Transverse colon (tissue), 4 donors: Measurements from ENCODE around the gene WDR91. TPM values are rescaled to one million over a fixed set of nuclear protein-coding genes. Genes with fewer than 3 reads are reported as not detected.

Source experiments
- DNase-seq: peaks from one replicate; pipeline ENCODE4 v3.0.0-alpha.2; 2019
- H3K27ac ChIP-seq, 4 donors: fragments of 200-600 bp; sonication (generic); 2 replicates each; pipeline ENCODE4 v1.5.1; 2016 to 2018; ENCODE audit warnings: inconsistent platforms in 4 of 4
- H3K27me3 ChIP-seq: fragments of 200-600 bp; sonication (generic); 2 replicates; pipeline ENCODE4 v1.5.1; 2017; ENCODE audit warnings: inconsistent platforms
- H3K36me3 ChIP-seq, 4 donors: fragments of 200-600 bp; sonication (generic); 2 replicates each; pipeline ENCODE4 v1.5.1; 2017 to 2019; ENCODE audit warnings: inconsistent platforms in 4 of 4
- H3K4me1 ChIP-seq, 4 donors: fragments of 200-600 bp; sonication (generic); 2 replicates each; pipeline ENCODE4 v1.5.1; 2017 to 2020; ENCODE audit warnings: inconsistent platforms in 4 of 4
- H3K4me3 ChIP-seq, 4 donors: fragments of 200-600 bp; sonication (generic); 1 replicate in 1 of 4; 2 replicates in 3 of 4; pipeline versions ENCODE4 v1.5.1 to v1.6.1; 2017 to 2019; ENCODE audit warnings: inconsistent platforms in 4 of 4
- H3K9me3 ChIP-seq, 2 donors: fragments of 200-600 bp; sonication (generic); 2 replicates each; pipeline ENCODE4 v1.5.1; 2017 to 2019; ENCODE audit warnings: inconsistent platforms in 2 of 2
- EP300 ChIP-seq: sonication (generic); formaldehyde crosslinking; IDR thresholded peaks from one replicate; pipeline ENCODE4 v1.6.1; 2017; ENCODE audit warnings: antibody characterized with exemption, low read depth
- POLR2A ChIP-seq: fragments of 450-650 bp; IDR thresholded peaks from one replicate; pipeline ENCODE4 v1.6.1; 2016; ENCODE audit warnings: antibody characterized with exemption, mild to moderate bottlenecking, moderate library complexity
- POLR2AphosphoS5 ChIP-seq, 3 donors: sonication (generic); formaldehyde crosslinking; IDR thresholded peaks; one replicate each; pipeline ENCODE4 v1.6.1; 2016; ENCODE audit warnings: antibody characterized with exemption in 3 of 3
- WGBS, 2 donors: methylation state at CpG; one replicate each; pipeline ENCODE4 v1.1.5; 2018; ENCODE audit warnings: low coverage in 1 of 2; 5-methylcytosine and 5-hydroxymethylcytosine counted together
- in situ Hi-C, 4 donors: fragments of 200-750 bp; cut with MboI; loops; one replicate each; pipeline versions ENCODE4 v1.15.0 to v1.15.1; 2017; ENCODE audit warnings: low sequenced_read_pairs in 3 of 4, low pct_ligation_motif_present in 1 of 4, low pct_unique_long_range_greater_than_20kb in 1 of 4
- intact Hi-C: fragments of 100-400 bp; cut with DNase I; formaldehyde crosslinking; loops from one replicate; pipeline ENCODE4 v1.15.1; 2023; ENCODE audit warnings: low total_unique reads
- total RNA-seq, 4 donors: library from RNA; depleted of rRNA; stranded (reverse); fragments of >200 nt; gene quantifications; one replicate each; pipeline ENCODE4 v1.1.0, GENCODE V29; 2016
- TF ChIP-seq, protein P1 (sequence below), 5 experiments: fragments of 200-600 bp in 3 of 5; fragments of 450-650 bp in 2 of 5; sonication (generic) in 3 of 5; IDR thresholded peaks; 1 replicate in 2 of 5; 2 replicates in 3 of 5; pipeline ENCODE4 v1.5.1; 2016 to 2017; ENCODE audit warnings: antibody characterized with exemption in 5 of 5, inconsistent platforms in 3 of 5, mild to moderate bottlenecking in 2 of 5, moderate library complexity in 1 of 5

Gene WDR91
- total RNA-seq, 4 donors from 2014 or later = 6.7 to 19.9 (median 12.6) TPM

DNA sequence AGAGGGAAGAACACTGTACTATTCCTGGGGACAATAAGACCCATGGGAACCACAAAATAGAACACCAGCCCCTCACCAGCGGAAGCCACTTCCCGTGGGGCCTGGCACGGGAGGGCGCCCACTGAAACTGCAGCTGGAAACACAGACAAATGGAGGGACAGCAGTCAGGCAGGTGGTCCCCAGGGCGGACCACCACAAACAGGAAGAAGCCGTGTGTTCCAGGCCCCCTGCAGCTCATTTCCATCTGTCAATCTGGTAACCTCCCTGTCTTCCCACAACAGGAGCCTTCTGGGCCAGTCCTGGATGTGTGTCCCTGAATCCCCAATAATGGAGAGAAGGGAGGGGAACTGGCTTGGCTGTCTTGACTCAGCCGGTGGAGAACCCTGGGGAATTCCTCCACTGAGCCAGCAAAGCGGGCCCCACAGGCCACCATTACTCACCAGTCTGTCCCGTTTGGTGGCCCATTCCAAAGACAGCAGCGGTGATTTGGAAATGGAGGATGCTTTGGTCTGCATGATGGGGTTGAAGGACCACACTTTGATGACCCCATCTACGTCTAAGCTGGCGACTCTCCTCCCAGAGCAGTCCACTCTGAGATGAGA is 16.7 kb downstream of the WDR91 start:
- no peaks in the 10 kb centered on the region for H3K27me3 ChIP-seq
- no peak for TF ChIP-seq POLR2AphosphoS5 (IDR thresholded peaks at IDR 0.05)
- TF ChIP-seq POLR2A = no peak
- TF ChIP-seq, protein P1, sequence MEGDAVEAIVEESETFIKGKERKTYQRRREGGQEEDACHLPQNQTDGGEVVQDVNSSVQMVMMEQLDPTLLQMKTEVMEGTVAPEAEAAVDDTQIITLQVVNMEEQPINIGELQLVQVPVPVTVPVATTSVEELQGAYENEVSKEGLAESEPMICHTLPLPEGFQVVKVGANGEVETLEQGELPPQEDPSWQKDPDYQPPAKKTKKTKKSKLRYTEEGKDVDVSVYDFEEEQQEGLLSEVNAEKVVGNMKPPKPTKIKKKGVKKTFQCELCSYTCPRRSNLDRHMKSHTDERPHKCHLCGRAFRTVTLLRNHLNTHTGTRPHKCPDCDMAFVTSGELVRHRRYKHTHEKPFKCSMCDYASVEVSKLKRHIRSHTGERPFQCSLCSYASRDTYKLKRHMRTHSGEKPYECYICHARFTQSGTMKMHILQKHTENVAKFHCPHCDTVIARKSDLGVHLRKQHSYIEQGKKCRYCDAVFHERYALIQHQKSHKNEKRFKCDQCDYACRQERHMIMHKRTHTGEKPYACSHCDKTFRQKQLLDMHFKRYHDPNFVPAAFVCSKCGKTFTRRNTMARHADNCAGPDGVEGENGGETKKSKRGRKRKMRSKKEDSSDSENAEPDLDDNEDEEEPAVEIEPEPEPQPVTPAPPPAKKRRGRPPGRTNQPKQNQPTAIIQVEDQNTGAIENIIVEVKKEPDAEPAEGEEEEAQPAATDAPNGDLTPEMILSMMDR (IDR thresholded peaks at IDR 0.05) = no peak
- no peak for TF ChIP-seq EP300
- 88 to 93% methylated on average over 3 to 12 of the region's 12 CpGs for WGBS, 2 donors
- in situ Hi-C loops (loop anchor here in 1 of 4 donors (25.0 kb wide), 1 partner anchor 532 kb away; no protein-coding TSS in a partner anchor), intact Hi-C loops (loop anchor here (10.0 kb wide), 1 partner anchor 1060 kb away; no protein-coding TSS in a partner anchor)
- peaks cover 0 to 11% (median 2%) of the 10 kb centered on the region in 4 donors for H3K36me3 ChIP-seq
- no peaks in the 10 kb centered on the region for H3K4me1 ChIP-seq
- no peak overlapping the region for H3K27ac ChIP-seq
- H3K4me3 ChIP-seq = no peak overlapping the region
- no peak for DNase-seq
- H3K9me3 ChIP-seq = no peaks in the 10 kb centered on the region

DNA sequence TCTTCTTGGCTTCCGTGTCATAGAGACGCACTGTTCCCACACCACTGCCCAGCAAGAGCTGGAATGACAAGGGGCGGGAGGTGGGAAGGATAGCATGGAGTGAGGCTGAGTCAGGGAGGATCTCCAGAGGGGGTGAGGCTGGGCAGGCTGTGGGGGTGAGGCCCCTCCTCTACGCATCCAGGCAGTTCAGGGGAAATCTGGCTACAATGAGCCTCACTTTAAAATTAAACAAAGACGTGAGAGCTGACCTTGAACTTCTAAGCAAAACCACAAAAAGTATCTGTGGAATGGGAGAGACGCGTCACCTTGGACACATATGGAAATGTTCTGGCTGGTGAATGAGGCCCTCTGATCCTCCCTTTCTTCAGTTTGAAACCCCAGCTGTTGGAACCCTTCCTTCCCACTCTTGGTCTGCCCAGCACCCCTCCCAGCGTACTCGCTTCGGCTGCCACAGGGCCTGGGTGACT is 17.7 kb downstream of the WDR91 start:
- H3K9me3 ChIP-seq = no peaks in the 10 kb centered on the region
- DNase-seq = no peak
- TF ChIP-seq POLR2AphosphoS5 (IDR thresholded peaks at IDR 0.05) (no peak), POLR2A (no peak), EP300 (no peak)
- TF ChIP-seq, protein P1 (IDR thresholded peaks at IDR 0.05) = no peak
- H3K27ac ChIP-seq = no peak overlapping the region
- WGBS, 2 donors = 91 to 92% methylated on average over 6 to 10 of the region's 10 CpGs
- peaks cover 0 to 19% (median 3%) of the 10 kb centered on the region in 4 donors for H3K36me3 ChIP-seq
- H3K4me3 ChIP-seq = no peak overlapping the region
- H3K4me1 ChIP-seq = no peaks in the 10 kb centered on the region
- intact Hi-C loops = loop anchor here (10.0 kb wide), 1 partner anchor 1059 kb away; no protein-coding TSS in a partner anchor
- no peaks in the 10 kb centered on the region for H3K27me3 ChIP-seq
- in situ Hi-C loops = loop anchor here in 1 of 4 donors (25.0 kb wide), 1 partner anchor 531 kb away; no protein-coding TSS in a partner anchor

DNA sequence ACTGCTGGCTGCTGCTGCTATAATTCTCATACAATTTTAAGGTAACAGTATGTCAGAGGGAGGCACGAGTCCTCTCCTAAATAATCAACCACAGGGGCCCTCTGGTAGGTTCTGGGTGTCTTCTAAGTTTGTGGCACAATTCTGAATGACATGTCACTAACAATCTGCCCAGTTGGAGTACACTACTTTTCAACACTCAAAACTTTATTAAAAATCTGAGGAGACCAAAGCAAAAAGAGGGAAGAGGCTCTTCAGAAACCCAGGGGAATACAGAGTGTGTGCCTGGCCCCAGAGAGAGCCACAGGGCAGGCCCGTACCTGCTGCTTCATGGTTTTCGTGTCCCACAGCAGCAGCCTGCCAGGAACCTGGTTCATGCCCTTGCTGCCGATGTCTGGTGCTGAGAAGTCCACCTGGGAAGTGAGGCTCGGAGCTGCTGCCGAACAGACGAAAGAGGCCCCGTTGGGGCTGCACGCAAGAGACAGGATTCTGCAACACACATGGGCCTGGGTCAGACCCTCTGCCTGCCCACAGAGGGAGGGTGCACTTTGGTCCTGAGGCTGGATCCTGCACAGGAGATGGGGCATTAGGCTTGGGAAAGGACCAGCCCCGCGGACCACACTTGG is 18.3 kb downstream of the WDR91 start:
- Histone ChIP-seq H3K36me3 (peaks cover 0 to 23% (median 7%) of the 10 kb centered on the region in 4 donors), H3K4me3 (no peak overlapping the region), H3K9me3 (no peaks in the 10 kb centered on the region), H3K4me1 (no peaks in the 10 kb centered on the region), H3K27ac (no peak overlapping the region), H3K27me3 (no peaks in the 10 kb centered on the region)
- TF ChIP-seq POLR2A = no peak
- TF ChIP-seq, protein P1 (IDR thresholded peaks at IDR 0.05) = no peak
- DNase-seq = no peak
- in situ Hi-C loops (loop anchor here in 1 of 4 donors (25.0 kb wide), 1 partner anchor 531 kb away; no protein-coding TSS in a partner anchor), intact Hi-C loops (loop anchor here (10.0 kb wide), 1 partner anchor 1058 kb away; no protein-coding TSS in a partner anchor)
- whole genome bisulfite sequencing, 2 donors = 96% methylated on average over 11 of the region's 11 CpGs; no CpG with 5 or more reads in 1 of the 2 donors

DNA sequence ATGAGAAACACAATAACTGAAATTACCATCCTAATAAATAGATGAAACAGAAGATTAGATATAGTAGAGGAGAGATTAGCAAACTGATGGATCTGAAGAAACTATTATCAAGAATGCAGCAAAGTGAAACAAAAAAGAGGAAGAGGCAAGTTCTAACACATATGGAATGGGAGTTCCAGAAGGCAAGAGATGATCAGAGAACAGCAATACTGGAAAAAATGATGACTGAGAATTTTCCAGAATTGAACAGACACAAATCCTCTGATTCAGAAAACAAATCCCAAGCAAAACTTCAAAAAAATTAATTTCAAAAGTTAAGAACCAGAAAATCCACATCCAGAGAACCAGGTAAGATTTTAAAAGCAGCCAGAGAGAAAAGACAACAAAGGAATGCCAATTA is 20.6 kb downstream of the WDR91 start:
- H3K36me3 ChIP-seq = peaks cover 0 to 34% (median 9%) of the 10 kb centered on the region in 4 donors
- H3K4me3 ChIP-seq = no peak overlapping the region
- no peak overlapping the region for H3K27ac ChIP-seq
- TF ChIP-seq, protein P1 (IDR thresholded peaks at IDR 0.05) = no peak
- TF ChIP-seq POLR2A = no peak
- no peak for TF ChIP-seq POLR2AphosphoS5 (IDR thresholded peaks at IDR 0.05)
- no peak for TF ChIP-seq EP300
- no peaks in the 10 kb centered on the region for H3K9me3 ChIP-seq
- no peaks in the 10 kb centered on the region for H3K27me3 ChIP-seq
- H3K4me1 ChIP-seq = no peaks in the 10 kb centered on the region
- intact Hi-C loops (loop anchor here (10.0 kb wide), 1 partner anchor 1056 kb away; no protein-coding TSS in a partner anchor), in situ Hi-C loops (loop anchor here in 1 of 4 donors (25.0 kb wide), 1 partner anchor 528 kb away; no protein-coding TSS in a partner anchor)
- DNase-seq = no peak
